Measurements from ENCODE around the gene GPSM3.

- TF ChIP-seq POLR2A (IDR thresholded peaks at IDR 0.05), result no peak
- TF ChIP-seq, protein P1, sequence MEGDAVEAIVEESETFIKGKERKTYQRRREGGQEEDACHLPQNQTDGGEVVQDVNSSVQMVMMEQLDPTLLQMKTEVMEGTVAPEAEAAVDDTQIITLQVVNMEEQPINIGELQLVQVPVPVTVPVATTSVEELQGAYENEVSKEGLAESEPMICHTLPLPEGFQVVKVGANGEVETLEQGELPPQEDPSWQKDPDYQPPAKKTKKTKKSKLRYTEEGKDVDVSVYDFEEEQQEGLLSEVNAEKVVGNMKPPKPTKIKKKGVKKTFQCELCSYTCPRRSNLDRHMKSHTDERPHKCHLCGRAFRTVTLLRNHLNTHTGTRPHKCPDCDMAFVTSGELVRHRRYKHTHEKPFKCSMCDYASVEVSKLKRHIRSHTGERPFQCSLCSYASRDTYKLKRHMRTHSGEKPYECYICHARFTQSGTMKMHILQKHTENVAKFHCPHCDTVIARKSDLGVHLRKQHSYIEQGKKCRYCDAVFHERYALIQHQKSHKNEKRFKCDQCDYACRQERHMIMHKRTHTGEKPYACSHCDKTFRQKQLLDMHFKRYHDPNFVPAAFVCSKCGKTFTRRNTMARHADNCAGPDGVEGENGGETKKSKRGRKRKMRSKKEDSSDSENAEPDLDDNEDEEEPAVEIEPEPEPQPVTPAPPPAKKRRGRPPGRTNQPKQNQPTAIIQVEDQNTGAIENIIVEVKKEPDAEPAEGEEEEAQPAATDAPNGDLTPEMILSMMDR (IDR thresholded peaks at IDR 0.05), result no peak
These were observed 15.8 kb downstream of the GPSM3 start for GRCh38 chr6:32176476-32177182.

Measured in uterus (tissue), 2 donors.